H1 (cell line): ENCODE data around the gene SLC7A10. TPM values are rescaled to one million over a fixed set of nuclear protein-coding genes. Genes with fewer than 3 reads are reported as not detected.
A peak's percentile ranks its signal among the peaks of the same experiment; 100 is the strongest.

Experiments
- ASH2L ChIP-seq: fragments of 200-600, 300-600 bp; sonication (generic); IDR thresholded peaks from one replicate; pipeline ENCODE4 v1.7.1; 2017; ENCODE audit warnings: low read length
- ATF3 ChIP-seq: IDR thresholded peaks from 2 replicates; pipeline ENCODE4 v1.6.1; 2011; ENCODE audit warnings: low read depth, mild to moderate bottlenecking, low read length; ENCODE audit not compliant: insufficient read depth
- CHD7 ChIP-seq: fragments of 300-600 bp; sonication (generic); IDR thresholded peaks from 2 replicates; pipeline ENCODE4 v1.7.1; 2012; ENCODE audit warnings: low read length, moderate library complexity, mild to moderate bottlenecking, inconsistent platforms; ENCODE audit not compliant: insufficient replicate concordance
- KDM4A ChIP-seq: IDR thresholded peaks from one replicate; pipeline ENCODE4 v1.7.1; 2012; ENCODE audit warnings: low read depth, mild to moderate bottlenecking, moderate library complexity, low read length, inconsistent platforms; ENCODE audit not compliant: severe bottlenecking
- SAP30 ChIP-seq: fragments of 300-600 bp; sonication (generic); IDR thresholded peaks from 2 replicates; pipeline ENCODE4 v1.7.1; 2012; ENCODE audit warnings: low read length, moderate library complexity, mild to moderate bottlenecking, inconsistent platforms; ENCODE audit not compliant: insufficient read depth, insufficient replicate concordance
- SRF ChIP-seq: IDR thresholded peaks from 2 replicates; pipeline ENCODE4 v1.6.1; 2011; ENCODE audit warnings: mild to moderate bottlenecking, low read depth, low read length, moderate library complexity
- polyA plus RNA-seq, 7 experiments: library from polyadenylated mRNA; depleted of rRNA in 3 of 7; stranded (reverse) in 5 of 7; unstranded in 2 of 7; fragments of >200 nt in 5 of 7; fragments of 200-250 nt in 2 of 7; gene quantifications; 1 replicate in 5 of 7; 2 replicates in 1 of 7; 4 replicates in 1 of 7; pipeline versions ENCODE4 v1.2.1 to v1.2.3, GENCODE V29; 2011 to 2013; ENCODE audit warnings: missing spikeins in 2 of 7, mixed read lengths in 2 of 7
- total RNA-seq: library from RNA; stranded (reverse); fragmentation: NEBNext Ultra II Directional; extraction: Animal tissue kit (Norgen Biotek cat#: 25700); gene quantifications from 2 replicates; pipeline ENCODE4 v1.2.1, GENCODE V29; 2021

Gene SLC7A10
- total and polyA plus RNA-seq, 2 of the 8 experiments (the other 6 are each of a cell fraction or from before 2014, with no cell fraction given) = 3.7 to 7.1 TPM

- no peak for TF ChIP-seq CHD7
- TF ChIP-seq ASH2L = no peak
- TF ChIP-seq ATF3 = no peak
- no peak for TF ChIP-seq SAP30
- TF ChIP-seq KDM4A = peak; percentile 20
- no peak for TF ChIP-seq SRF
Observed at GRCh38 chr19:33274663-33275558, 49.3 kb upstream of the SLC7A10 start (continued).
